Adrenal gland (tissue), 5 donors: Measurements from ENCODE around the gene BPGM.

Source experiments
- POLR2A ChIP-seq, 2 donors: fragments of 450-650 bp; IDR thresholded peaks; one replicate each; pipeline ENCODE4 v1.6.1; 2017; ENCODE audit warnings: antibody characterized with exemption in 2 of 2, mild to moderate bottlenecking in 2 of 2, moderate library complexity in 1 of 2
- TF ChIP-seq, protein P1 (sequence below), 6 experiments: fragments of 450-650 bp in 4 of 6; fragments of 200-600 bp in 2 of 6; sonication (generic) in 1 of 6; IDR thresholded peaks; 1 replicate in 5 of 6; 2 replicates in 1 of 6; pipeline versions ENCODE4 v1.5.1 to v1.8.0; 2016 to 2021; ENCODE audit warnings: antibody characterized with exemption in 6 of 6, mild to moderate bottlenecking in 2 of 6, moderate library complexity in 1 of 6
- donor health status: DM: no; HTN: no; CAD: no.

GRCh38 chr7:134692344-134692705, 45.7 kb downstream of the BPGM start:
- TF ChIP-seq, protein P1, sequence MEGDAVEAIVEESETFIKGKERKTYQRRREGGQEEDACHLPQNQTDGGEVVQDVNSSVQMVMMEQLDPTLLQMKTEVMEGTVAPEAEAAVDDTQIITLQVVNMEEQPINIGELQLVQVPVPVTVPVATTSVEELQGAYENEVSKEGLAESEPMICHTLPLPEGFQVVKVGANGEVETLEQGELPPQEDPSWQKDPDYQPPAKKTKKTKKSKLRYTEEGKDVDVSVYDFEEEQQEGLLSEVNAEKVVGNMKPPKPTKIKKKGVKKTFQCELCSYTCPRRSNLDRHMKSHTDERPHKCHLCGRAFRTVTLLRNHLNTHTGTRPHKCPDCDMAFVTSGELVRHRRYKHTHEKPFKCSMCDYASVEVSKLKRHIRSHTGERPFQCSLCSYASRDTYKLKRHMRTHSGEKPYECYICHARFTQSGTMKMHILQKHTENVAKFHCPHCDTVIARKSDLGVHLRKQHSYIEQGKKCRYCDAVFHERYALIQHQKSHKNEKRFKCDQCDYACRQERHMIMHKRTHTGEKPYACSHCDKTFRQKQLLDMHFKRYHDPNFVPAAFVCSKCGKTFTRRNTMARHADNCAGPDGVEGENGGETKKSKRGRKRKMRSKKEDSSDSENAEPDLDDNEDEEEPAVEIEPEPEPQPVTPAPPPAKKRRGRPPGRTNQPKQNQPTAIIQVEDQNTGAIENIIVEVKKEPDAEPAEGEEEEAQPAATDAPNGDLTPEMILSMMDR (IDR thresholded peaks at IDR 0.05): no peak
- no peak for TF ChIP-seq POLR2A (IDR thresholded peaks at IDR 0.05)
